ENCODE data around the gene PPP1R16B.
"Not testable (repeated sequence)": the region's sequence is repeated elsewhere in the genome, so short reads cannot be mapped to it uniquely, and the experiment has no call there.

PPP1R16B gene

DNA sequence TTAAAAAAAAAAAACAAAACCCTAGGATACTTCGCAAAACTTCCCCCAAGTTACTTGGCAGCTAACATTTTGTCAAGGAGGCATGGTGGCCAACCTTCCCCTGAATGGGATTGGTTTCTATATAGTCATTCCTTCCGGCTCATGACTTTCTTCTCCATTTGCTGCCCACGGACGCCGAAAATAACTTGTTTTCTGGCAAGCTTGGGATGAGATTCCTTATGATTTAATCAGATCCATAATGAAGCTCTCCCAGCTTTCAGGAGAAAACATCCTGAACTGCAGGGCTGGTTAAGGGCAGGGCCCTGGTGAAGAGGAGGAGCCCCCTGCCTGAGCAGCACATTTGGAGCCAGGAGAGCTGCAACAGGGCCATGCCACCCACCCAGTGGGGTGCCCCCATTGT, 49.9 kb downstream of the PPP1R16B start:
- DNase-seq: no peak

DNA sequence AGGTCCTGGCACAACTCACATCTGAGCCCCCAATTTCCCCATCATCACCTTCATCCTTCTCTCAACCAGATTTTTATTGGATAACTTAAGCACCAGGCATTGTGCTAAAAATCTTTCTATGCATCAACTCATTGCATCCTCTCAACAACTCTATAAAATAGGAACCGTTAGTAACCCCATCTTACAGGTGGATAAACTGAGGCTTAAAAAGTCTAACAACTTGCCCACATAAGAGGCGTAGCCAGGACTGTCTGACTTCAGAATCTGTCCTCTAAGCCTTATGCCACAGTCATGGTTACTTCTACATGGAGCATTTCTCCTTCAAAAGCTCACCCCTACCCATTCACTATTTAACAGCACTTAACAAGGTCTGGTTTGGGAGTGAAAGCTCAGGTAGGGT, 51.1 kb downstream of the PPP1R16B start:
- DNase-seq: no peak

DNA sequence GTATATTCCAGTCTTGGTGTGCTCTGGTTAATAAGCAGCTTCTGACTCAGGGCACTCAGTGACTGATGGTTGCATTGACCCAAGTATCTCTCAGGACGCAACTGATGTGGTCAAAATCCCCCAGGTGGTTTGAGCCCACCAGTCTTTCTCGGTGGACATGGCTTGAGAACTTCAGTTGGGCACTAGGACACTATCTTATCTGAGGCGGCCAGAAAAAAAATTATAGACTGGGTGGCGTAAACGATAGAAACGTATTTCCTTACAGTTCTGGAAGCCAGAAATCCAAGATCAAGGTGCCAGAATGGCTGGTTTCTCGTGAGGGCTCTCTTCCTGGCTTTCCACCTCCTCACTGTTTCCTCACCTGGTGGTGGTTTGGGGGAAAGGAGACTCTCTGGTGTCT, 52.2 kb downstream of the PPP1R16B start:
- DNase-seq: no peak

DNA sequence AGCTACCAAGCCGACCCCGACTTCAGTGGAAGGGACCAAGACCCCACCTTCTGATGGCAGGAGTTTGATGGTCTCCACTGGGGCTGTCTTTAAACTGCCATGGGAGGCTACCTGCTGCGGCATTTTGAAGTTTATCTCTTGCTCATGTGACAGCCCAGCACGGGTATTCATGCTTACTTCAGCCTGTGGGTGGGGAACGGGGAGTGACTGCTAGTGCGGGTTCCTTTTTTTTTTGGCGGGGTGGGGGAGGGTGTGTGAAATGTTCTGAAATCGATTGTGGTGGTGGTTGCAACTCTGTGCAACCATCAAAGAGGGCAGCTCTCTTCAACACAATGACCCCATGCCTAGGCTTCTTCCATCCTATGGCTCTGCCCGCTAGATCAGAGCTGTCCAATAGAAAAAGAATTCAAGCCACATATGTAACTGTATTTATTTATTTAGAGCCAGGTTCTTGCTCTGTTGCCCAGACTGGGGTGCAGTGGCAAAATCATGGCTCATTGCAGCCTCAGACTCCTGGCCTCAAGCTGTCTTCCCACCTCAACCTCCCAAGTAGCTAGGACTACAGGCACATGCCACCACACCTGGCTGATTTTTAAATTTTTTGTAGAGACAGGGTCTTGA, 53.7 kb downstream of the PPP1R16B start:
- no peak for DNase-seq

DNA sequence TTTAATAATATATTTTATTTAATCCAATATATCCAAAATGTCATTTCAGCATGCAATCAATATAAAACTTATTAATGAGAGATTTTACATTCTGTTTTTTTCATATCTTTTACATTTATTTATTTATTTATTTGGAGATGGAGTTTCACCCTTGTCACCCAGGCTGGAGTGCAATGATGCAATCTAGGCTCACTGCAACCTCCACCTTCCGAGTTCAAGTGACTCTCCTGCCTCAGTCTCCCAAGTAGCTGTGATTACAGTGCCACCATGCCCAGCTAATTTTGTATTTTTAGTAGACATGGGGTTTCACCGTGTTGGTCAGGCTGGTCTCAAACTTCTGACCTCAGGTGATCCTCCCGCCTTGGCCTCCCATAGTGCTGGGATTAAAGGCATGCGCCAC, 54.4 kb downstream of the PPP1R16B start:
- not testable (repeated sequence) for DNase-seq

DNA sequence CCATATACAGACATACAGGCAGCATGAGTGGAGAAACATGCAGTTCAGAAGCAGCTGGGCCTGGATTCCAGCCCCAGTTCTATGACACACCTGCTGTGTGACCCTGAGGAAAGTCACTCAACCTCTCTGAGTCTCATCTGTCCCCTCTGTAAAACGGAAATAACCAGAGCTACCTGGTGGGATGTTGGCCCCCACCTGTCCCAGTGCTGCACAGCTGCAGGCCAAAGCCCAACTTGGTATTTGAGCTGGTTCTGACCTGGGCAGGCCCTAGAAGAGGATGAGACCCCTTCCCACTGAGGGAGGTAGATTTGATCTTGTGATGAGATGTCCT, 55.5 kb downstream of the PPP1R16B start:
- DNase-seq: no peak

DNA sequence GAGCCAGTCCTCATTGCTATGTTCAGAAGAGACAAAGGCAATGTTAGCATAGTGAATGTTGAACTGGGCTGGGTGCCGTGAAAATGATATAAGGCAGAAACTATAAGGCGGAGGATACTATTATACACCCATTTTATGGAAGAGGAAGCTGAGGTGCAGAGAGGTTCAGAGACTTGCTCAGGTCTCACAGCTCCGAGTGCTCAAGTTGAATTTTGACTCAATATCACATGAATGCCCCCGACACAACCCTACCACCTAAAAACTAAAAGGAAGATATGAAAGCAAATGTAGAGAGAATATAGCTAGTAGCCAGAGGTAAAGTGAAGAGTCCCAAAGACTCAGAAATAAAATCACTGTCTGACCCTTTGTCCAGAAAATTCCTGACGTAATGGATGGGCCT, 56.7 kb downstream of the PPP1R16B start:
- DNase-seq: no peak

DNA sequence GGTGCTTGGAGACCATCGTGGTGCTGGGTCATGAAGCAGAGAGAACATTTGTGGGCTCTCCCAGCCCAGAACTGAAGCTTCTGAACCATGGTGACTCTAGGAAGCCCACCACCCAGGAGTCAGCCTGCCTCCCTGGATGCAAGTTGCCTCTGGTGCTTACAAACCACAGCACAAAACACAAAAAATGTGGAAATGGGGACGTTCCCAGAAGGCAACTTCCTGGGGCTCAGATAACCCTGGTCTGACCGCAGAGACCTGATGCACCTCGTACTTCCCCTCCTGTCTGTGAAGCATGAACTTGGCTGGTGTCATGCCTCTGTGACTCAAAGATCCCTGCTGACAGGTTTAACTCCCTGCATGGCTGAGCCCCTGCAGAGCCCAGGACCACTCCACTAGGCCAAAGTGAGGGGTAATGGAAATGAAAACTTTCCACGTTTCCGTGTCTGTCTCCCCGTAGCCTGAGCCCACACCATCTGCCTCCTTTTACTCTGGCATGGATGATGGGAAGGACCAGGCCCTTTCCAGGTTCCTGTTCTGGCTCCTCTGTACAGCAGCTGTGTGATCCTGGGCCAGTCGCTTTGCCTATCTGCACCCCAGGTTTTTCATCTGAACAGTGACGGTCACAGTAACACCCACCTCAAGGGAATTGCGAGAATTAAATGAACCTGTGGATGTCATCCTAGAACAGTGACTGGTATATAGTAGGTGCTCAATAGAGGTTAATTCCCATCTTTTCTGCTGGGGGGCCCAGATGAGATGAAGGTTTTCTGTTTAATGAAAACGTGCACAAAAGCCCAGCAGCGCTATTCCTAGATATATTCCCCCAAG, 57.7 kb downstream of the PPP1R16B start:
- DNase-seq: no peak

DNA sequence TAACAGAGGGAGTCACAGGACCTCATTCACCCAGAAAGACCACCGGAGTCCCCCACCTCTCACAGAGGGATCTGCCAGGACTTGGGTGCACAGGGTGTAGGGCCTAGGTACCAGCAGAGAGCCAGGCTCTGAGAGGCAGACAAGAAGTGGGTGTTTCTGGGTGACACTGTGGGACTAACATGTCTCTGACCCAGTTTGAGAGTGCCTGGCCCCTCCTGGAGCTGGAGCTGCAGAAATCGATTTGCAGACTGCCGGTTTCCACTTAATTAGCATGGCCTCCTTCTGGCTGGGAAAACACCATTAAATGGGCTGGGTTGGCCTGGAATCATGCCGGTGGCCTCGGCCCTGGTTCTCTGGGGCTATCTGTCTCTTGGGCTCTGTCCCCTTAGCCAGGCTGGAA, 59.2 kb downstream of the PPP1R16B start:
- no peak for DNase-seq

DNA sequence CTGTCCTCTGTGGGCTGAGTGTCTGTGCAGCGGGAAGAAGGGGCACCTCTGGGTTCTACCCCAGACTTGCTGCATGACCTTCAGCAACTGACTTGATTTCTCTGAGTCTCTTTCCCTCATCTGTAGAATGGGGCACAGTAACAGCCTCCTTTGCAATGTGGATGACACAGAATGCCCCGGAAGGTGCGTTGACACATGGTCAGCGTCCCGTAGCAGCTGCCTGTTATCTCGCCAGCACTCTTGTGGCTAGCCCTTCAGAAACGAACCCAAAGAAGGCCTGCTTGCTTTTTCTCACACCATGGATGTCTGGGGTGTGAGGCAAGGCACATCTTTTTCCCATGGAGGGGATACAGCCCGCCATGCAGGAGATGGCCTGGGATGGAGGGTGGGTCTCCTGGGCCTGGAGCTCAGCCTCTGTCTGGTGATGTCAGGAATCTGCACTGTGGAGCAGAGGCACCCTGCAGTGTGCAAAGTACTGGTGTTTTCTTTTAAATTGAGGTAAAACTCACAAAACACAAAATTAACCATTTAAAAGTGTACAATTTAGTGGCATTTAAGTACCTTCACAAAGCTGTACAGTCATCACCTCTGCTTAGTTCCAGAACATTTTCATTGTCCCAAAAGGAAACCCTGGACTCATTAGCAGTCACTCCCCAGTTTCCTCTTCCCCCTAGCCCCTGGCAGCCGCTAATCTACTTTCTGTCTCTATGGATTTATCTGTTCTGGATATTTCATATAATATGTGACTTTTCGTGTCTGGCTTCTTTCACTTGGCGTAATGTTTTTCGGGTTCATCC, 61.0 kb downstream of the PPP1R16B start:
- no peak for DNase-seq

DNA sequence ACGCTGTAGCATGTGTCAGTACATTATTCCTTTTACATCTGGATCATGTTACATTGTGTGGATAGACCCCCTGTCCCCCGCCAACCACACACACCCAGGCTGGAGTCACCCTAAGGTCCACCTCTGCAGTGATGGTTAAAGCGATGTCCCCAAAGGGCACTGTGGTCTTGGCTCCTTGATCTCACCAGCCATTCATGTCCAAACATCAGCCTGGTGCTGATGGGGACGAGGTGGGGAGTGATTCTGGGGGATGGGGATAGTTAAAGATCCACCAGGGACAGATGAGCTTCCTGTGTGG, 61.5 kb downstream of the PPP1R16B start:
- DNase-seq: no peak

DNA sequence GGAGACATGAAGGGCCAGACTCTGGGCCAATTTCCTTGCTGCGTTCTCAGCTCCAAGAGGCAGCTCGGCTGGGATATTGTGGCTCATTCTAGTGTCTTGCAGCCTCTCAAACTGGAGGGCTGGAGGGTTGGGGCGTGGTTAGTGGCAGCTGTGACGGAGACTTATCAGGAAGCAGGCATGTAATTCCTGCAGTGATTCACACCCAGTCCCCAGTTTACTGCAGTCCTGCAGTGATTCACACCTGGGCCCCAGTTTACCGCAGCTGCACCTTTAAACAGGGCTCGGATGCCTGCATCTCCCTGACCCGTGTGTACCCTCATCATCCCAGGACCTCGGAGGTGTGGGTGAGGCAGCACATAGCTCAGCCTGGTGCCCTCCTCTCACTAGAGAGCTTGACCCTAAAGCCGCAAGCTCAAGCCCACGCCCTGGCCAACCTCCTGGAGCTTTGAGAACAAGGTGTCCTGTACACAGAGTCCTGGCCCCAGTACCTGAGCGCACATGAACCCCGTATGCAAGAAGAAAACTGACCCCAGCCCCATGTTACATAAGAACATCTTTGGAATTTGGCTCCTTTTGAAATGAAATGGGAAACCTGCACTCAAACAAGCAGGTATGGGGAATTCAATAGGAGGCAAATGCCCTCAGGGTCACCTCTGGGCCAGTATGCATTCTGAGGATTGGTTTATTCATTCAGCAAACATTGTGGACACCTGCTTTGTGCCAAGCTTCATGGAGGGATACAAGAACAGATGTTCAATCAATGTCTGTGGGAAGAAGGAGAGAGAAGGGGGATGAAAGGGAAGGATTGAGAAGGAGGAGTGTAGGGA, 65.4 kb downstream of the PPP1R16B start:
- DNase-seq: no peak

DNA sequence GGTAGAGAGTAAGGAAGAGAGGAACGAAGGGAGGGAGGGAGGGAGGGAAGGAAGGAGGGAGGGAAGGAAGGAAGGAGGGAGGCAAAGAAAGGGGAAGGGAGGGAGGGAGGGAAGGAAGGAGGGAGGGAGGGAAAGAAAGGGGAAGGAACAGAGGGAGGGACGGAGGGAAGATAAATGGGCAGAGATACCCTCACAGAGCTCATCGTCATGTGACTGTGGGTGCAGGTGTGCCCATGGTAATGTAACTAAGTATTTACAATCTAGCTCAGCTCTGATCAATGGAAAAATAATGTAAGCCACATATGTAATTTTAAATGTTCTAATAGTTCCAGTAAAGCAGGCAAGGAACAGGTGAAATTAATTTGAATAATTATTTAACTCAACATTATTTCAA, 66.1 kb downstream of the PPP1R16B start:
- no peak for DNase-seq

DNA sequence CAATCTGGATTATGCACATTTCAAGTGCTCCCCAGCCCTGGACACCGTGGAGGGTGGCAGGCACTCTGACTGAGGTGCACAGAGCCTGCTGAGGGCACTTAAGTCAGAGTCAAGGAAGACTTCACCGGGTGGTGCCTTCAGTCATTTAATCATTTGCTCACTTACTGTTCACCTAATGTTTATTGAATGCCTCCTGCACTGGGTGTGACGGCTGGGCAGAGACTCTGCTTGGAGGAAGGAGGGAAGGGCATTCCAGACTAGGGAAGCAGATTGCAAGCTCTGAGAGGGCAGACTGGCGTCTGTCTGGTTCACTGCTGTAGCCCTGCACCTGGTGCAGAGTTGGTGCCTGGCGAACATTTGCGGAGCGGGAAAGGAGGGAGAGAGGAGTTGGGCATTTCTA, 66.5 kb downstream of the PPP1R16B start:
- DNase-seq: no peak

DNA sequence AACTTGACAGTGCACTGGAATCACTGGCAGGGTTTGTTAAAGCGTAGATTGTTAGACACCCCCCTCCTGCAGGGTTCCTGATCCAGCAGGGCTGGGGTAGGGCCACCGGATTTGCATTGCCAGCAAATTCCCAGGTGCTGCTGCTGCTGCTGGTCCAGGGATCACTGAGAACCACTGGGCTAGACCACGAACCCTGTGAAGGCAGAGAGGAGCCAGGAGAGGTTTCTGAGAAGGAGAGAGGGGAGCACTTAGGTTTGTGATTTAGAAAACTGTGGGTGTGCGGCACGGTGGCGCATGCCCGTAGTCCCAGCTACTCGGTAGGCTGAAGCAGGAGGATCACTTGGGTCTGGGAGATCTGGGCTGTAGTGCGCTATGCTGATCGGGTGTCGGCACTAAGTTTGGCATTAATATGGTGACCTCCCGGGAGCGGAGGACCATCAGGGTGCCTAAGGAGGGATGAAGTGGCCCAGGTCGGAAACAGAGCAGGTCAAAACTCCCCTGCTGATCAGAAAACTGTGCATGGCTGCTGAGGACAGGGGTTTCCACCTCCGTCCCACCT, 67.1 kb downstream of the PPP1R16B start:
- DNase-seq: no peak

DNA sequence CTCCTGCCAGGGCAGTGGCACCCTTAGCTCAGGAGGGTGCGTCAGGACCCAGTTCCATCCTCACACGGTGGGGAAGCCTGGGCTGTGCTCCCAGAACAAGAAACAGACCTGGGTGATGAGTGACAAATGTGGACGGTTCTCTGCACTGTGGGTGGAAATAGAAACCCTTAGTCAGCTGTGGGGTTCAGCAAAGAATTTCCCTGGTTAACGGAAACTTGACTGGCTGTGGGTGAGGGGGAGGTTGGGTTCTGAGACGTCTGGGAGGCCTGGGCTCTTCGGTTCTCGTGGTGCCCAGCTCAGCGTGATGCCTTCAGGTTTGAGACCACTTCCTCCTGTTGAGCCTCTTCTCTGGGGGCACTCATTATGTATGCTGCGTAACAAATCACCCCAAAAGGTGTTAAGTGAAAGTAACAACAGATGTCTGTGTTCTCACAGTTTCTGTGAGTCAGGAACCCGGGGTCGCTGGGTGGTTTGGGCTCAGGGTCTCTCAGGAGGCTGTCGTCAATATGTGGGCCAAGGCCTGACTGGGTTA, 67.6 kb downstream of the PPP1R16B start:
- DNase-seq: no peak

DNA sequence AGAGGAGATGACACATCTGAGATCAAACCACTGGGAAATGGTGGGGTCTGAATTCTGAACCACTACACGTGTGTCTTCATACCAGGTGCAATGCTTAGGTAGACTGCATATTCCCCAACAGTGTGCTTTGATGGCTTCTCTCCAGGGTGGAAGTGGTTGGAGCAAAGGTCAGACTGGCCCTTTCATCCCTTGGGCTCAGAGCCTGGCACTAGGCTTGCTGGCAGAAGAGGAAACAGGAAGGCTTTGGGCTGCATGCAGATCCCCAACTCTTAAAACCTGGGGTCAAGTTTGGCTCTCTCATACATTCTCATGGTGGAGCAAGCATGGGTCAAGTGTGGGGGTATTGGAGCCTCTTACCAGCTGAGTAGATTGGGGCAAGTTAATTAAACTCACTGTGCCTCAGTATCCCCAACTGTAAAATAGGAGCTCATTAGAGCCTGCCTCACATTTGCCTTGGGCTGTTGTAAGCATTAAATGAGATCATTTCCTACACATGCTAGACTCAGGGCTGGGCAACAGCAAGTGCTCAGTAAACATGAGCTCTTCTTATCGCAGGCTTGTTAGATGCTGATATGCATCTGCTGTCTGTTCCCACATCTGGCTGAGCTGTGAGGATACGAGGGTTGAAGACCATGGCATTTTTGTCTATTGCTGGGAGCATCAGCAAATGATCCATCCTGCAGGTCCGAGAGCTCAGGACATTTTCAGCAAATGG, 69.1 kb downstream of the PPP1R16B start:
- DNase-seq: no peak

DNA sequence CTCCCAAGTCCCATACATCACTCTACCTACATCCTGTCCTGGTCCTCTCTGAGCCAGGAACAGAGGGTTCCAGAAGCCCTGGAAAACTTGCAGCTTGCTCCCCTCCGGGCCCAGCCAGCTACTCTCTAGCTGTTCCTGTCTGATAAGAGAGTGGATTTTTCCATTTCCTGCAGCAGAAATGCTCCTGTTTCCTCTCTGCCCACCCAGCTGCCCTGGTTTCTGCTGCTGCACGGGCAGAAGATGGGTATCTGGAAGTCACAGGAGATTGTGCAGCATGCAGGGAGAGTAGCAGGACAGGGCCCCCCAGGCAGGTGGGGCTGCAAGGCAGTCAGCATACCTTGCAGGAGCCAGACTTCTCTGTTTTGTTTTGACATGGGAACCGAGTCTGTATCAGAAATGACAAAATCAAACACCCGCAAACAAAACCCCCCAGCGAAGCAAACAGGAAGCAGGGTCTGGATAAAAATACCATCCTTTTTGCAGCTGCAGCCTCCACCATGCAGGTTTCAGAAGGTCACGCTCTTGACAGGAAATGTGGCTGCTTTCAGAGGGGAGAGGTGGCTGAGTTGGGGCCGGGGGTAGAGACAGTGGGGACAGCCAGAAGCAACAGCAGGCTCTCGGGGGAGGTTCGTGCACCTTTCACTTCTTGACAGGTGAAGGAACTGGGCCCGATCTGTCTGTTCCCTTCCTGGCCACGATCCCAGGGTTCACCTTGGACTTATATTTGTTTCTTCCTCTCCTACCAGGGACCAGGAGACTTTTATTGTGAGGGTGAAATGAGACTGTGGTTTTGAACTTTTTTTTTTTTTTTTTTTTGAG, 69.9 kb downstream of the PPP1R16B start:
- DNase-seq: no peak

DNA sequence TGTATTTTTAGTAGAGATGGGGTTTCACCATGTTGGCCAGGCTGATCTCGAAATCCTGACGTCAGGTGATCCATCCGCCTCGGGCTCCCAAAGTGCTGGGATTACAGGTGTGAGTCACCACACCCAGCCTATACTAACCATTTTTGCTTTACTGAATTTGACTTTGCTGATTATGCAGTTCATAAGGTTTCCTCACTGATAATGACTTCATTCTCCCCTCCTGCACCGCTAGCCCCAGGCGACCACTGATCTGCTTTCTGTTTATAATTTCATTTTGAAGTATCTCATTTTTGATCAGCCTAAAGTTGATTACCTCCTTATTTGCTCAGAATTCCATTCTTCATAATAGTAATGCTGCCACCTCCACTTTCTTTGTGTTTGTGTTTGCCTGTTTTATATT, 72.0 kb downstream of the PPP1R16B start:
- DNase-seq: no peak

DNA sequence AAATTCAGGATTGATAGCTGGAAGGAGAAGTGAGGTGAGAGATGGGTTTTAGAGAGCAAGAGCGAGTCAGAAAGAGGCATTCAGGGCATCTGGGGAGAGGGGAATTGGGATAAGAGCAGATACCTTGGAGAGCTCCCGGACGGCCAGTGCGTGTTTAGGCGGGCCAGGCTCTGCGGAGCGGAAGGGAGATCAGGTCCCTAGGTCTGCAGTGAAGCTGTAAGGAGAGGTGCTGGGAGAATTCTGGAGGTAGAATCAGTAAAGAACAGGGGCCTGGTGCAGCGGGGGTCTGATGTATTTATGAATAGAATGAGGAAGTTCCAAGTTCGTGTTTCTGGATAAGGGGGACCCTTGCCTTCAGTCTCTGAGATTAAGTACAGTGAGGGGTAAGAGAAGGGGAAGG, 73.4 kb downstream of the PPP1R16B start:
- DNase-seq: no peak
